Fibroblast of lung (primary cell): ENCODE data around the gene PPM1A.

Source experiments
- EZH2 ChIP-seq: IDR thresholded peaks from 2 replicates; pipeline ENCODE4 v1.5.1; 2012; ENCODE audit warnings: low read length, control low read depth, mild to moderate bottlenecking; ENCODE audit errors: missing control alignments
- TF ChIP-seq, protein P1 (sequence below), 2 donors: IDR thresholded peaks in 1 of 2; conservative IDR thresholded peaks in 1 of 2; 1 replicate in 1 of 2; 2 replicates in 1 of 2; pipeline ENCODE4 v1.5.1; 2011 to 2012; ENCODE audit warnings: low read length in 2 of 2, control low read depth in 1 of 2, inconsistent platforms in 1 of 2, low read depth in 1 of 2, mild to moderate bottlenecking in 1 of 2

DNA sequence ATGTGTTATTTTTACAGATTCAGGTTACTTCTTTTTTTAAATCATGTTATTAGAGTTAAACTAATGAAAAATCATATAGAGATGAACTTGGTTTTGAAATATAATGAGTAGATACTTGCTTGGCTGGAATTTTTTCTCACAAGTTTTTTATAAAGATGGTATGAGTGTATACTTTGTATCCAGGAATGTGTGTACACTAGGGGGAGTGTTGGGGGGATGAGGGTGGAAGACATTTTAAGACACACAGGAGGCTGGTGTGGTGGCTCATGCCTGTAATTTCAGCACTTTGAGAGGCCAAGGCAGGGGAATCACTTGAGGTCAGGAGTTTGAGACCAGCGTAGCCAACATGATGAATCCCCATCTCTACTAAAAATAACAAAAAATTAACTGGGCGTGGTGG is 23.2 kb downstream of the PPM1A start:
- TF ChIP-seq, protein P1, sequence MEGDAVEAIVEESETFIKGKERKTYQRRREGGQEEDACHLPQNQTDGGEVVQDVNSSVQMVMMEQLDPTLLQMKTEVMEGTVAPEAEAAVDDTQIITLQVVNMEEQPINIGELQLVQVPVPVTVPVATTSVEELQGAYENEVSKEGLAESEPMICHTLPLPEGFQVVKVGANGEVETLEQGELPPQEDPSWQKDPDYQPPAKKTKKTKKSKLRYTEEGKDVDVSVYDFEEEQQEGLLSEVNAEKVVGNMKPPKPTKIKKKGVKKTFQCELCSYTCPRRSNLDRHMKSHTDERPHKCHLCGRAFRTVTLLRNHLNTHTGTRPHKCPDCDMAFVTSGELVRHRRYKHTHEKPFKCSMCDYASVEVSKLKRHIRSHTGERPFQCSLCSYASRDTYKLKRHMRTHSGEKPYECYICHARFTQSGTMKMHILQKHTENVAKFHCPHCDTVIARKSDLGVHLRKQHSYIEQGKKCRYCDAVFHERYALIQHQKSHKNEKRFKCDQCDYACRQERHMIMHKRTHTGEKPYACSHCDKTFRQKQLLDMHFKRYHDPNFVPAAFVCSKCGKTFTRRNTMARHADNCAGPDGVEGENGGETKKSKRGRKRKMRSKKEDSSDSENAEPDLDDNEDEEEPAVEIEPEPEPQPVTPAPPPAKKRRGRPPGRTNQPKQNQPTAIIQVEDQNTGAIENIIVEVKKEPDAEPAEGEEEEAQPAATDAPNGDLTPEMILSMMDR (conservative IDR thresholded peaks at IDR 0.05 in 1 of 2, IDR thresholded peaks at IDR 0.05 in 1 of 2; ENCODE audit: low read depth in 1 of 2, low read length in 2 of 2), result no peak
- no peak for TF ChIP-seq EZH2
